ENCODE results near the gene PHAF1.

Gene PHAF1

GRCh38 chr16:67150833-67151396 is 41.2 kb downstream of the PHAF1 start, which contains the start of gene B3GNT9:
Gene B3GNT9, minus strand, starts transcription at chr16:67150998. Its CDS starts 513 bp downstream, at chr16:67150485.
- no peak for TF ChIP-seq CTCF (IDR thresholded peaks at IDR 0.05; ENCODE audit: insufficient read depth, missing control alignments)
- DNase-seq (ENCODE audit: insufficient read length, low spot score), result no peak

GRCh38 chr16:67151431-67152097 is 41.8 kb downstream of the PHAF1 start:
- FAIRE-seq (no peak), DNase-seq (ENCODE audit: insufficient read length, low spot score) (no peak)
- no peak for TF ChIP-seq CTCF (IDR thresholded peaks at IDR 0.05; ENCODE audit: insufficient read depth, missing control alignments)

More at GRCh38 chr16:67150833-67151396, 41.2 kb downstream of the PHAF1 start, which contains the start of gene B3GNT9:
- no peak for FAIRE-seq

- DNase-seq (ENCODE audit: insufficient read length, low spot score) (no peak), FAIRE-seq (no peak)
- no peak for TF ChIP-seq CTCF (IDR thresholded peaks at IDR 0.05; ENCODE audit: insufficient read depth, missing control alignments)
These were observed 45.0 kb downstream of the PHAF1 start for GRCh38 chr16:67154578-67155294.

- FAIRE-seq (no peak), DNase-seq (ENCODE audit: insufficient read length, low spot score) (peak; percentile 81)
- peak; percentile 72 for TF ChIP-seq CTCF (IDR thresholded peaks at IDR 0.05; ENCODE audit: insufficient read depth, missing control alignments)
These were observed 45.8 kb downstream of the PHAF1 start for GRCh38 chr16:67155295-67156142.

GRCh38 chr16:67156143-67156844 is 46.6 kb downstream of the PHAF1 start:
- no peak for TF ChIP-seq CTCF (IDR thresholded peaks at IDR 0.05; ENCODE audit: insufficient read depth, missing control alignments)
- DNase-seq (ENCODE audit: insufficient read length, low spot score) (no peak), FAIRE-seq (no peak)

GRCh38 chr16:67157106-67157748 is 47.5 kb downstream of the PHAF1 start:
- FAIRE-seq (no peak), DNase-seq (ENCODE audit: insufficient read length, low spot score) (no peak)
- TF ChIP-seq CTCF (IDR thresholded peaks at IDR 0.05; ENCODE audit: insufficient read depth, missing control alignments), result no peak
